Central memory CD8-positive, alpha-beta T cell (primary cell): Measurements from ENCODE around the gene ROBO4.
A peak's percentile ranks its signal among the peaks of the same experiment; 100 is the strongest.

ENCODE experiments used
- ATAC-seq: fragments of 150-1000 bp; cut with Tn5 transposase; replicated peaks from 2 replicates; pipeline ENCODE4 v1.10.0; 2022; ENCODE audit warnings: mild to moderate bottlenecking, moderate FRiP score, moderate number of reproducible peaks; ENCODE audit not compliant: poor library complexity, severe bottlenecking; ENCODE audit errors: extremely low read depth
- DNase-seq, 2 donors: peaks; one replicate each; pipeline ENCODE4 v3.0.0; 2021; ENCODE audit warnings: low spot score in 2 of 2
- H3K27ac Mint-ChIP-seq: one replicate; pipeline ENCODE4 v1.8.0; 2022; ENCODE audit warnings: low read depth, mild to moderate bottlenecking, moderate library complexity, mixed read lengths
- H3K27me3 Mint-ChIP-seq: one replicate; pipeline ENCODE4 v1.8.0; 2022; ENCODE audit warnings: mixed read lengths
- H3K36me3 Mint-ChIP-seq: one replicate; pipeline ENCODE4 v1.8.0; 2022; ENCODE audit warnings: mild to moderate bottlenecking, moderate library complexity, mixed read lengths; ENCODE audit not compliant: insufficient read depth
- H3K4me1 Mint-ChIP-seq: one replicate; pipeline ENCODE4 v1.8.0; 2022; ENCODE audit warnings: mixed read lengths
- H3K4me3 Mint-ChIP-seq: one replicate; pipeline ENCODE4 v1.8.0; 2022; ENCODE audit warnings: mild to moderate bottlenecking, moderate library complexity, mixed read lengths
- H3K9me3 Mint-ChIP-seq: one replicate; pipeline ENCODE4 v1.8.0; 2022; ENCODE audit warnings: mixed read lengths

The ROBO4 gene

GRCh38 chr11:124934862-124935547 lies 37.3 kb upstream of the ROBO4 start:
- no peaks in the 10 kb centered on the region for H3K9me3 Mint-ChIP-seq
- no peak overlapping the region for H3K27ac Mint-ChIP-seq
- no peaks in the 10 kb centered on the region for H3K36me3 Mint-ChIP-seq
- no peak overlapping the region for H3K4me3 Mint-ChIP-seq
- ATAC-seq (no peak), DNase-seq (no peak)
- H3K4me1 Mint-ChIP-seq = peaks cover 4% of the 10 kb centered on the region
- no peaks in the 10 kb centered on the region for H3K27me3 Mint-ChIP-seq

- DNase-seq (no peak), ATAC-seq (no peak)
- Mint-ChIP-seq H3K36me3 (no peaks in the 10 kb centered on the region), H3K4me1 (peaks cover 4% of the 10 kb centered on the region), H3K27ac (no peak overlapping the region), H3K27me3 (no peaks in the 10 kb centered on the region), H3K9me3 (no peaks in the 10 kb centered on the region), H3K4me3 (no peak overlapping the region)
Observed at GRCh38 chr11:124930799-124931198, 33.1 kb upstream of the ROBO4 start.

- H3K9me3 Mint-ChIP-seq = no peaks in the 10 kb centered on the region
- no peak for DNase-seq
- no peaks in the 10 kb centered on the region for H3K36me3 Mint-ChIP-seq
Observed at GRCh38 chr11:124928942-124929665, 31.4 kb upstream of the ROBO4 start.

GRCh38 chr11:124923296-124923695 lies 25.6 kb upstream of the ROBO4 start:
- no peak for ATAC-seq

More at GRCh38 chr11:124928942-124929665, 31.4 kb upstream of the ROBO4 start:
- no peaks in the 10 kb centered on the region for H3K27me3 Mint-ChIP-seq
- peaks cover 4% of the 10 kb centered on the region for H3K4me1 Mint-ChIP-seq
- no peak for ATAC-seq
- H3K4me3 Mint-ChIP-seq = no peak overlapping the region
- no peak overlapping the region for H3K27ac Mint-ChIP-seq

GRCh38 chr11:124922831-124923230 lies 25.2 kb upstream of the ROBO4 start:
- no peaks in the 10 kb centered on the region for H3K27me3 Mint-ChIP-seq
- ATAC-seq (no peak), DNase-seq (no peak)
- no peak overlapping the region for H3K4me3 Mint-ChIP-seq
- H3K27ac Mint-ChIP-seq = no peak overlapping the region
- peaks cover 10% of the 10 kb centered on the region for H3K4me1 Mint-ChIP-seq
- H3K36me3 Mint-ChIP-seq = peaks cover 3% of the 10 kb centered on the region
- no peaks in the 10 kb centered on the region for H3K9me3 Mint-ChIP-seq

More at GRCh38 chr11:124923296-124923695, 25.6 kb upstream of the ROBO4 start:
- Mint-ChIP-seq H3K36me3 (peaks cover 3% of the 10 kb centered on the region), H3K9me3 (no peaks in the 10 kb centered on the region), H3K27ac (no peak overlapping the region), H3K4me1 (peaks cover 10% of the 10 kb centered on the region), H3K4me3 (no peak overlapping the region), H3K27me3 (no peaks in the 10 kb centered on the region)
- DNase-seq = no peak

- H3K27me3 Mint-ChIP-seq = no peaks in the 10 kb centered on the region
- DNase-seq (peak; percentile 50 to 64), ATAC-seq (peak; percentile 83)
- H3K4me1 Mint-ChIP-seq = peaks cover 10% of the 10 kb centered on the region
- H3K4me3 Mint-ChIP-seq = peak overlapping the region; percentile 58
- no peaks in the 10 kb centered on the region for H3K9me3 Mint-ChIP-seq
- H3K36me3 Mint-ChIP-seq = peaks cover 3% of the 10 kb centered on the region
- no peak overlapping the region for H3K27ac Mint-ChIP-seq
Observed at GRCh38 chr11:124920870-124921609, 23.4 kb upstream of the ROBO4 start.

- peaks cover 3% of the 10 kb centered on the region for H3K36me3 Mint-ChIP-seq
- no peak for DNase-seq
- H3K9me3 Mint-ChIP-seq = no peaks in the 10 kb centered on the region
- peak overlapping the region; percentile 58 for H3K4me3 Mint-ChIP-seq
- H3K4me1 Mint-ChIP-seq = peaks cover 10% of the 10 kb centered on the region
- no peak overlapping the region for H3K27ac Mint-ChIP-seq
- no peaks in the 10 kb centered on the region for H3K27me3 Mint-ChIP-seq
- no peak for ATAC-seq
Observed at GRCh38 chr11:124920356-124920755, 22.7 kb upstream of the ROBO4 start.

- Mint-ChIP-seq H3K4me1 (peaks cover 10% of the 10 kb centered on the region), H3K4me3 (no peak overlapping the region), H3K36me3 (peaks cover 3% of the 10 kb centered on the region), H3K27ac (no peak overlapping the region), H3K27me3 (no peaks in the 10 kb centered on the region), H3K9me3 (no peaks in the 10 kb centered on the region)
- DNase-seq = no peak
- no peak for ATAC-seq
Observed at GRCh38 chr11:124919898-124920297, 22.2 kb upstream of the ROBO4 start.

GRCh38 chr11:124918950-124919349 lies 21.3 kb upstream of the ROBO4 start, which contains the start of gene HEPN1:
TSS of gene HEPN1 (plus strand) at chr11:124919250.
- no peaks in the 10 kb centered on the region for H3K9me3 Mint-ChIP-seq
- no peak within 1 kb of the TSS for H3K27ac Mint-ChIP-seq
- ATAC-seq = no peak
- DNase-seq = no peak
- H3K4me3 Mint-ChIP-seq = no peak within 1 kb of the TSS
- H3K4me1 Mint-ChIP-seq = peaks cover 10% of the 10 kb centered on the region
- H3K27me3 Mint-ChIP-seq = no peaks in the 10 kb centered on the region
- H3K36me3 Mint-ChIP-seq = peaks cover 3% of the 10 kb centered on the region

GRCh38 chr11:124917115-124917637 lies 19.5 kb upstream of the ROBO4 start:
- Mint-ChIP-seq H3K9me3 (no peaks in the 10 kb centered on the region), H3K4me1 (no peaks in the 10 kb centered on the region), H3K27ac (no peak overlapping the region), H3K27me3 (peaks cover 3% of the 10 kb centered on the region), H3K36me3 (no peaks in the 10 kb centered on the region), H3K4me3 (no peak overlapping the region)
- no peak for DNase-seq
- no peak for ATAC-seq

- no peaks in the 10 kb centered on the region for H3K9me3 Mint-ChIP-seq
Observed at GRCh38 chr11:124916370-124916710, 18.7 kb upstream of the ROBO4 start.

GRCh38 chr11:124915541-124916369 lies 18.1 kb upstream of the ROBO4 start:
- DNase-seq (no peak), ATAC-seq (no peak)
- Mint-ChIP-seq H3K4me3 (no peak overlapping the region), H3K4me1 (no peaks in the 10 kb centered on the region), H3K36me3 (no peaks in the 10 kb centered on the region), H3K27ac (no peak overlapping the region), H3K27me3 (peaks cover 12% of the 10 kb centered on the region), H3K9me3 (no peaks in the 10 kb centered on the region)

More at GRCh38 chr11:124916370-124916710, 18.7 kb upstream of the ROBO4 start:
- H3K27me3 Mint-ChIP-seq = peaks cover 11% of the 10 kb centered on the region
- ATAC-seq (no peak), DNase-seq (no peak)
- no peaks in the 10 kb centered on the region for H3K4me1 Mint-ChIP-seq
- H3K4me3 Mint-ChIP-seq = no peak overlapping the region
- H3K27ac Mint-ChIP-seq = no peak overlapping the region
- no peaks in the 10 kb centered on the region for H3K36me3 Mint-ChIP-seq
